Breast epithelium (tissue), 3 donors: Measurements from ENCODE around the gene CDH20.

Source experiments
- POLR2A ChIP-seq: fragments of 450-650 bp; IDR thresholded peaks from one replicate; pipeline ENCODE4 v1.6.1; 2016; ENCODE audit warnings: antibody characterized with exemption, mild to moderate bottlenecking, moderate library complexity
- POLR2AphosphoS5 ChIP-seq, 3 donors: sonication (generic); formaldehyde crosslinking; IDR thresholded peaks; one replicate each; pipeline ENCODE4 v1.6.1; 2017; ENCODE audit warnings: antibody characterized with exemption in 3 of 3
- TF ChIP-seq, protein P1 (sequence below), 3 donors: fragments of 450-650 bp; IDR thresholded peaks; one replicate each; pipeline ENCODE4 v1.5.1; 2016 to 2017; ENCODE audit warnings: antibody characterized with exemption in 3 of 3, mild to moderate bottlenecking in 3 of 3, moderate library complexity in 3 of 3

GRCh38 chr18:61597316-61597715 lies 264.1 kb downstream of the CDH20 start:
- TF ChIP-seq, protein P1, sequence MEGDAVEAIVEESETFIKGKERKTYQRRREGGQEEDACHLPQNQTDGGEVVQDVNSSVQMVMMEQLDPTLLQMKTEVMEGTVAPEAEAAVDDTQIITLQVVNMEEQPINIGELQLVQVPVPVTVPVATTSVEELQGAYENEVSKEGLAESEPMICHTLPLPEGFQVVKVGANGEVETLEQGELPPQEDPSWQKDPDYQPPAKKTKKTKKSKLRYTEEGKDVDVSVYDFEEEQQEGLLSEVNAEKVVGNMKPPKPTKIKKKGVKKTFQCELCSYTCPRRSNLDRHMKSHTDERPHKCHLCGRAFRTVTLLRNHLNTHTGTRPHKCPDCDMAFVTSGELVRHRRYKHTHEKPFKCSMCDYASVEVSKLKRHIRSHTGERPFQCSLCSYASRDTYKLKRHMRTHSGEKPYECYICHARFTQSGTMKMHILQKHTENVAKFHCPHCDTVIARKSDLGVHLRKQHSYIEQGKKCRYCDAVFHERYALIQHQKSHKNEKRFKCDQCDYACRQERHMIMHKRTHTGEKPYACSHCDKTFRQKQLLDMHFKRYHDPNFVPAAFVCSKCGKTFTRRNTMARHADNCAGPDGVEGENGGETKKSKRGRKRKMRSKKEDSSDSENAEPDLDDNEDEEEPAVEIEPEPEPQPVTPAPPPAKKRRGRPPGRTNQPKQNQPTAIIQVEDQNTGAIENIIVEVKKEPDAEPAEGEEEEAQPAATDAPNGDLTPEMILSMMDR (IDR thresholded peaks at IDR 0.05), result no peak
- TF ChIP-seq POLR2A, result no peak
- no peak for TF ChIP-seq POLR2AphosphoS5 (IDR thresholded peaks at IDR 0.05)
